ENCODE data around the gene SIX3. TPM values are rescaled to one million over a fixed set of nuclear protein-coding genes. Genes with fewer than 3 reads are reported as not detected.

The SIX3 gene
- total RNA-seq, 1 experiment from 2014 or later = 0.07 TPM

DNA sequence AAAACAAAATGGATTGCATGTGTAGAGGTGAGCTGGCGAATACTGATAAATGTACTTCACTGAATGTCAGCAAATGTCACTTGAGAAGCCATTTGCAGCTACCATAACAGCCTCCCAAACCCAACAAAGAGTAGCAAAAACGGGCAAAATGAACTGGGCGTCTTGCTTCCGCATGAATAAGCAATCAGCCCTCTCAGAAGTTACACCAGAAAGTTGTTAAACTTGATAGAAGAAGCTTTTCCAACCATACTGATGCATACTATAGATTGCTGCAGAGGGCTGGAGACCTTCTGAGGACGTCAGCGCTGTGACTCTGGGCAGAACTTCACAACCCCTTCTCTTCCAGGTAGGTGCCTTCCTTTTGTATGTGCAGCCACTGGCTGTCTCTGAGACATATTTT lies 18.7 kb upstream of the SIX3 start:
- Histone ChIP-seq H3K27ac (ENCODE audit: low read length) (no peak overlapping the region), H3K9ac (ENCODE audit: low read length) (no peak overlapping the region), H3K4me3 (ENCODE audit: low read length) (no peak overlapping the region), H3K36me3 (ENCODE audit: low read depth, low read length) (no peaks in the 10 kb centered on the region), H3F3A (ENCODE audit: low read length, unreplicated experiment) (no peaks in the 10 kb centered on the region), H3K4me2 (ENCODE audit: low read length) (no peak overlapping the region), H4K20me1 (ENCODE audit: low read length) (no peaks in the 10 kb centered on the region), H2AFZ (ENCODE audit: low read length) (no peak overlapping the region), H3K79me2 (ENCODE audit: low read length) (no peaks in the 10 kb centered on the region), H3K4me1 (ENCODE audit: insufficient read depth, low read length) (peaks cover 16% of the 10 kb centered on the region), H3K9me3 (ENCODE audit: low read length) (no peaks in the 10 kb centered on the region), H3K9me2 (replicated peaks; ENCODE audit: low read length) (no peaks in the 10 kb centered on the region), H3K27me3 (ENCODE audit: low read length) (peaks cover 21% of the 10 kb centered on the region)
- BruUV-seq (replicated peaks) = no TSS peak
- ATAC-seq (no peak), DNase-seq (peak; percentile 21)
- ChIA-PET CTCF (no interaction called here), POLR2A (ENCODE audit: unreplicated experiment) (no interaction called here)
- no peak for TF ChIP-seq CTCF (conservative IDR thresholded peaks at IDR 0.05; ENCODE audit: low read depth, low read length)
- TF ChIP-seq EZH2phosphoT487 (IDR thresholded peaks at IDR 0.05; ENCODE audit: borderline replicate concordance, low read length) = no peak
- no peak for TF ChIP-seq EZH2 (IDR thresholded peaks at IDR 0.05; ENCODE audit: low read length, unreplicated experiment)
- intact Hi-C loops (cut with micrococcal nuclease) = no loop called here

GRCh38 chr2:44925561-44926136 lies 15.9 kb upstream of the SIX3 start:
- no peaks in the 10 kb centered on the region for H3F3A ChIP-seq (ENCODE audit: low read length, unreplicated experiment)
- no peak for ATAC-seq
- H3K9ac ChIP-seq (ENCODE audit: low read length) = no peak overlapping the region
- no peaks in the 10 kb centered on the region for H3K36me3 ChIP-seq (ENCODE audit: low read depth, low read length)
- H3K9me2 ChIP-seq (replicated peaks; ENCODE audit: low read length) = no peaks in the 10 kb centered on the region
- intact Hi-C loops (cut with micrococcal nuclease) = no loop called here
- TF ChIP-seq EZH2 (IDR thresholded peaks at IDR 0.05; ENCODE audit: low read length, unreplicated experiment) (no peak), CTCF (conservative IDR thresholded peaks at IDR 0.05; ENCODE audit: low read depth, low read length) (no peak), EZH2phosphoT487 (IDR thresholded peaks at IDR 0.05; ENCODE audit: borderline replicate concordance, low read length) (no peak)
- no peak overlapping the region for H3K27ac ChIP-seq (ENCODE audit: low read length)
- CTCF ChIA-PET = no interaction called here
- peaks cover 28% of the 10 kb centered on the region for H3K27me3 ChIP-seq (ENCODE audit: low read length)
- no peaks in the 10 kb centered on the region for H3K79me2 ChIP-seq (ENCODE audit: low read length)
- no peaks in the 10 kb centered on the region for H4K20me1 ChIP-seq (ENCODE audit: low read length)
- no peaks in the 10 kb centered on the region for H3K9me3 ChIP-seq (ENCODE audit: low read length)
- POLR2A ChIA-PET (ENCODE audit: unreplicated experiment) = interaction anchor here (0.5 kb wide), 1 partner anchor 237 kb away, joined by 10 read pairs; no protein-coding TSS in a partner anchor
- no peaks in the 10 kb centered on the region; the same call in 1 of the 2 replicates for H3K4me1 ChIP-seq (ENCODE audit: insufficient read depth, low read length)
- no peak for DNase-seq
- no TSS peak for BruUV-seq (replicated peaks)
- no peak overlapping the region for H2AFZ ChIP-seq (ENCODE audit: low read length)
- H3K4me2 ChIP-seq (ENCODE audit: low read length) = no peak overlapping the region
- no peak overlapping the region for H3K4me3 ChIP-seq (ENCODE audit: low read length)

GRCh38 chr2:44926957-44927356 lies 14.5 kb upstream of the SIX3 start:
- H3K27ac ChIP-seq (ENCODE audit: low read length) = no peak overlapping the region
- H3K79me2 ChIP-seq (ENCODE audit: low read length) = no peaks in the 10 kb centered on the region
- H3K9me2 ChIP-seq (replicated peaks; ENCODE audit: low read length) = no peaks in the 10 kb centered on the region
- intact Hi-C loops (cut with micrococcal nuclease) = no loop called here
- TF ChIP-seq EZH2phosphoT487 (IDR thresholded peaks at IDR 0.05; ENCODE audit: borderline replicate concordance, low read length) (no peak), CTCF (conservative IDR thresholded peaks at IDR 0.05; ENCODE audit: low read depth, low read length) (no peak), EZH2 (IDR thresholded peaks at IDR 0.05; ENCODE audit: low read length, unreplicated experiment) (no peak)
- ChIA-PET CTCF (no interaction called here), POLR2A (ENCODE audit: unreplicated experiment) (no interaction called here)
- no peaks in the 10 kb centered on the region for H4K20me1 ChIP-seq (ENCODE audit: low read length)
- H3K4me1 ChIP-seq (ENCODE audit: insufficient read depth, low read length) = no peaks in the 10 kb centered on the region; the same call in 1 of the 2 replicates
- H2AFZ ChIP-seq (ENCODE audit: low read length) = no peak overlapping the region
- no peaks in the 10 kb centered on the region for H3K9me3 ChIP-seq (ENCODE audit: low read length)
- DNase-seq (no peak), ATAC-seq (no peak)
- H3K4me2 ChIP-seq (ENCODE audit: low read length) = no peak overlapping the region
- H3K9ac ChIP-seq (ENCODE audit: low read length) = no peak overlapping the region
- BruUV-seq (replicated peaks) = no TSS peak
- peaks cover 28% of the 10 kb centered on the region for H3K27me3 ChIP-seq (ENCODE audit: low read length)
- no peaks in the 10 kb centered on the region for H3F3A ChIP-seq (ENCODE audit: low read length, unreplicated experiment)
- no peak overlapping the region for H3K4me3 ChIP-seq (ENCODE audit: low read length)
- H3K36me3 ChIP-seq (ENCODE audit: low read depth, low read length) = no peaks in the 10 kb centered on the region
